KMS-11 (cell line): Measurements from ENCODE around the gene GARIN5B.
"Not testable (repeated sequence)": the region's sequence is repeated elsewhere in the genome, so short reads cannot be mapped to it uniquely, and the experiment has no call there.

Source experiments
- H2AFZ ChIP-seq: fragments of 200-600 bp; sonication (generic); 2 replicates; pipeline ENCODE4 v1.6.1; 2016; ENCODE audit warnings: antibody characterized with exemption, mixed run types, low read depth
- H3K27ac ChIP-seq: fragments of 200-600 bp; sonication (generic); 2 replicates; pipeline ENCODE4 v1.6.1; 2016; ENCODE audit warnings: mild to moderate bottlenecking, mixed run types
- H3K27me3 ChIP-seq: fragments of 200-600 bp; sonication (generic); 2 replicates; pipeline ENCODE4 v1.6.1; 2017; ENCODE audit warnings: mild to moderate bottlenecking, low read depth, mixed run types, moderate library complexity; ENCODE audit not compliant: insufficient read depth
- H3K36me3 ChIP-seq: fragments of 200-600 bp; sonication (generic); 2 replicates; pipeline ENCODE4 v1.6.1; 2017; ENCODE audit warnings: mild to moderate bottlenecking, mixed run types; ENCODE audit not compliant: insufficient read depth
- H3K4me1 ChIP-seq: fragments of 200-600 bp; sonication (generic); 2 replicates; pipeline ENCODE4 v1.6.1; 2016; ENCODE audit warnings: mild to moderate bottlenecking, low read depth, mixed run types; ENCODE audit not compliant: poor library complexity, severe bottlenecking
- H3K4me2 ChIP-seq: fragments of 200-600 bp; sonication (generic); 2 replicates; pipeline ENCODE4 v1.7.0; 2016; ENCODE audit warnings: mild to moderate bottlenecking, mixed run types
- H3K4me3 ChIP-seq: fragments of 200-600 bp; sonication (generic); IDR thresholded peaks from 2 replicates; pipeline ENCODE4 v1.6.1; 2017; ENCODE audit warnings: low read depth, low read length, mixed read lengths; ENCODE audit not compliant: insufficient read depth
- H3K79me2 ChIP-seq: fragments of 200-600 bp; sonication (generic); 2 replicates; pipeline ENCODE4 v1.6.1; 2016; ENCODE audit warnings: low read depth, mixed run types; ENCODE audit not compliant: insufficient read depth
- H3K9ac ChIP-seq: fragments of 200-600 bp; sonication (generic); 2 replicates; pipeline ENCODE4 v1.6.1; 2016; ENCODE audit warnings: mild to moderate bottlenecking, mixed run types
- H4K20me1 ChIP-seq: fragments of 200-600 bp; sonication (generic); 2 replicates; pipeline ENCODE4 v1.6.1; 2016; ENCODE audit warnings: mild to moderate bottlenecking, mixed run types; ENCODE audit not compliant: insufficient read depth
- TF ChIP-seq, protein P1 (sequence below): fragments of 200-600 bp; sonication (generic); conservative IDR thresholded peaks from 2 replicates; pipeline ENCODE4 v1.6.1; 2017; ENCODE audit warnings: low read depth, mild to moderate bottlenecking, antibody characterized with exemption, low read length, moderate library complexity, mixed read lengths

GARIN5B gene

DNA sequence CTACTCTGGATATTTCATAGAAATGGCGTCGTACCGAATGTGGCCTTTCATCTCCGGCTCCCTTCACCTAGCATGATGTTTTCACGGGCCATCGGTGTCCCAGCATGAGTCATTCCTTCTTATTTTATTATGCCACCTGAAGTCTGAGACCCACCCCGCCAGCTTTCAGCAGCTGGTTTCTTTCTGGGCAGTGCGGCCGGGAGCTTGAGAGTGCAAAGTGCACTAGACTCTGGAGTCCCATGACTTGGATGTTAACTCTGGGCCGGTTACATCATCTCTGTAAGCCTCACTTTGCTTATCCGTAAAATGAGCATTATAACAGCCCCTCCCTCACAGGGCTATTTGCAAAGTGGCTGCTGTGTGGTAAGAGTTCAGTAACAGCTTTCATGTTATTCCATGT is 29.2 kb downstream of the GARIN5B start:
- no peaks in the 10 kb centered on the region for H4K20me1 ChIP-seq
- H3K27ac ChIP-seq = no peak overlapping the region
- H3K36me3 ChIP-seq = no peaks in the 10 kb centered on the region
- peaks cover 37% of the 10 kb centered on the region for H3K27me3 ChIP-seq
- TF ChIP-seq, protein P1, sequence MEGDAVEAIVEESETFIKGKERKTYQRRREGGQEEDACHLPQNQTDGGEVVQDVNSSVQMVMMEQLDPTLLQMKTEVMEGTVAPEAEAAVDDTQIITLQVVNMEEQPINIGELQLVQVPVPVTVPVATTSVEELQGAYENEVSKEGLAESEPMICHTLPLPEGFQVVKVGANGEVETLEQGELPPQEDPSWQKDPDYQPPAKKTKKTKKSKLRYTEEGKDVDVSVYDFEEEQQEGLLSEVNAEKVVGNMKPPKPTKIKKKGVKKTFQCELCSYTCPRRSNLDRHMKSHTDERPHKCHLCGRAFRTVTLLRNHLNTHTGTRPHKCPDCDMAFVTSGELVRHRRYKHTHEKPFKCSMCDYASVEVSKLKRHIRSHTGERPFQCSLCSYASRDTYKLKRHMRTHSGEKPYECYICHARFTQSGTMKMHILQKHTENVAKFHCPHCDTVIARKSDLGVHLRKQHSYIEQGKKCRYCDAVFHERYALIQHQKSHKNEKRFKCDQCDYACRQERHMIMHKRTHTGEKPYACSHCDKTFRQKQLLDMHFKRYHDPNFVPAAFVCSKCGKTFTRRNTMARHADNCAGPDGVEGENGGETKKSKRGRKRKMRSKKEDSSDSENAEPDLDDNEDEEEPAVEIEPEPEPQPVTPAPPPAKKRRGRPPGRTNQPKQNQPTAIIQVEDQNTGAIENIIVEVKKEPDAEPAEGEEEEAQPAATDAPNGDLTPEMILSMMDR = no peak
- H3K79me2 ChIP-seq = no peaks in the 10 kb centered on the region
- H3K9ac ChIP-seq = no peak overlapping the region
- H3K4me2 ChIP-seq = no peak overlapping the region
- peaks cover 12% of the 10 kb centered on the region for H3K4me1 ChIP-seq
- no peak overlapping the region for H3K4me3 ChIP-seq
- no peak overlapping the region for H2AFZ ChIP-seq

DNA sequence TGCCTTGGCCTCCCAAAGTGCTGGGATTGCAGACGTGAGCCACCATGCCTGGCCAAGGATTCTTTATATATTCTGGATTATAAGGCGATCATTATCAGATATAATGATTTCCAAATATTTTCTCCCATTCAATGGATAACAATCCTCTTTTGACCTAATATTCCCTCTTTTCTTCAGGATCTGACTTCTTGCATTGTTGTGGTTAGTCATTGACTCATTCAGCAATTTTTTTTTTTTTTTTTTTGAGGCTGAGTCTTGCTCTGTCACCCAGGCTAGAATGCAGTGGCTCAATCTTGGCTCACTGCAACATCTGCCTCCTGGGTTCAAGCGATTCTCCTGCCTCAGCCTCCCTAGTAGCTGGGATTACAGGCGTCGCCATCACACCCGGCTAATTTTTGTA is 33.3 kb downstream of the GARIN5B start:
- not testable (repeated sequence) for H3K79me2 ChIP-seq, H3K4me2 ChIP-seq, H3K36me3 ChIP-seq, H3K4me3 ChIP-seq, H3K4me1 ChIP-seq, H3K27ac ChIP-seq, H4K20me1 ChIP-seq, H2AFZ ChIP-seq, H3K9ac ChIP-seq
- peaks cover 16% of the 10 kb centered on the region; the same call in 1 of the 2 replicates for H3K27me3 ChIP-seq

DNA sequence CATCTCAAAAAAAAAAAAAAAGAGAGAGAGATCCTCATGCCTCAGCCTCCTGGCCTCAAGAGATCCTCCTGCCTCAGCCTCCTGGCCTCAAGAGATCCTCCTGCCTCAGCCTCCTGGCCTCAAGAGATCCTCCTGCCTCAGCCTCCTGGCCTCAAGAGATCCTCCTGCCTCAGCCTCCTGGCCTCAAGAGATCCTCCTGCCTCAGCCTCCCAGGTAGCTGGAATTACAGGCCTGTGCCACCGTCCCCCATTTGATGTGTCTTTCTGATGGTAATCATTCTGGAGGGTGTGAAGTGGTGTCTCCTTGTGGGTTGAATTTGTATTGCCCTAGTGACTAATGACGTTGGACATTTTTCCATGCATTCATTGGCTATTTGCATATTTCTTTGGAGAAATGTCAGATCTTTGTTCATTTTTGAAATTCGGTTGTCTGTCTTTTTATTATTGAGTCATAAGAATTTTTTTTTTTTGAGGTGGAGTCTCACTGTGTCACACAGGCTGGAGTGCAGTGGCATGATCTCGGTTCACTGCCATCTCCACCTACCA is 34.2 kb downstream of the GARIN5B start:
- Histone ChIP-seq H3K27me3 (peaks cover 14% of the 10 kb centered on the region; the same call in 1 of the 2 replicates), H3K4me1 (peaks cover 12% of the 10 kb centered on the region)
- not testable (repeated sequence) for H2AFZ ChIP-seq, H3K4me2 ChIP-seq, H3K79me2 ChIP-seq, H3K36me3 ChIP-seq, H4K20me1 ChIP-seq, H3K27ac ChIP-seq, H3K9ac ChIP-seq, H3K4me3 ChIP-seq

DNA sequence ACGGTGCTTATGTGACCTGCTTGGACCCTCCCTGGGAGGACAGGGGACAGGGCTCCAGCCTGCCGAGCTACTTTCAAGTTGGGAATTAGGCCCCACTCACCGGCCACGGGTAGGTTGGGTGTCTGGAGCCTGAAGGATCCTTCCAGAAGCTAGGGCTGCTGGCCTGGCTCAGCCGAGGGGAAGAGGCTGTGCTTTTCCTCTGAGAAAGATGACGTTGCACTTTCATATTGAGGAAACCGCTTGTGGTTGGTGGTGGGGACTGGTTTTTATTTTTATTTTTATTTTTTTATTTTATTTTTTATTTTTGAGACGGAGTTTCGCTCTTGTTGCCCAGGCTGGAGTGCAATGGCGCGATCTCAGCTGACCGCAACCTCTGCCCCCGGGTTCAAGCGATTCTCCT is 37.9 kb downstream of the GARIN5B start, which contains the start of gene TMEM150B:
Gene TMEM150B (minus strand): TSS at position 170 of the 400 bp plus-strand sequence. CDS start 4,305 bp downstream, outside the sequence.
- Histone ChIP-seq H4K20me1 (no peaks in the 10 kb centered on the region), H3K36me3 (no peaks in the 10 kb centered on the region), H3K27me3 (no peaks in the 10 kb centered on the region; the same call in 1 of the 2 replicates), H3K27ac (no peak within 1 kb of the TSS), H3K4me3 (no peak within 1 kb of the TSS), H3K4me1 (peaks cover 12% of the 10 kb centered on the region), H2AFZ (peak within 1 kb of the TSS; percentile 44; the same call in 1 of the 2 replicates), H3K79me2 (no peaks in the 10 kb centered on the region), H3K9ac (no peak within 1 kb of the TSS), H3K4me2 (no peak within 1 kb of the TSS)
- TF ChIP-seq, protein P1 = no peak

DNA sequence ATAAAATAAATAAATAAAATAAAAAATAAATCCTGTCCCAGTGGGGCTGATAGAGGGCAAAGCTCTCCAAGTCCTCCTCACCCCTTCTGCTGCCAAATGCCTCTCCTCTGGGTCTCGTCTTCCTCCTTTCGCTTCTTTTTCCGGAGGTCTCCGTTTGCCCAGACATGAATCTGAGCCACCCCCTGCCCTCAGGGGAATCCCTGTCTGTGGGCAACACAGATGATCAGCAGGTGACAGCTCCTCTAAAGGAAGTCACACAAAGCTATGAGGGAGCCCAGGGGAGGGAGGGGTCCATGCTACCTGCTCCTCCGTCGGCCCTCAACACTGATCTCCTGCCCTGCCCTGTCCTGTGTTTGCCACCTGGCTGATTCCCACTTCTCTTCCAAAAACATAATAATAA is 38.4 kb downstream of the GARIN5B start:
- no peak overlapping the region for H3K27ac ChIP-seq

More for the DNA sequence above, 38.4 kb downstream of the GARIN5B start:
- no peak overlapping the region for H3K4me2 ChIP-seq
- TF ChIP-seq, protein P1 = no peak
- no peaks in the 10 kb centered on the region for H3K36me3 ChIP-seq
- H3K9ac ChIP-seq = no peak overlapping the region
- no peak overlapping the region for H3K4me3 ChIP-seq
- H2AFZ ChIP-seq = peak overlapping the region; percentile 44; the same call in 1 of the 2 replicates
- H4K20me1 ChIP-seq = no peaks in the 10 kb centered on the region
- H3K4me1 ChIP-seq = peaks cover 12% of the 10 kb centered on the region
- H3K79me2 ChIP-seq = no peaks in the 10 kb centered on the region
- H3K27me3 ChIP-seq = no peaks in the 10 kb centered on the region; the same call in 1 of the 2 replicates
